ENCODE measurements around the gene FAM117A.

The FAM117A gene

GRCh38 chr17:49741692-49742076 lies 22.2 kb downstream of the FAM117A start:
- no peak for TF ChIP-seq CTCF (IDR thresholded peaks at IDR 0.05; ENCODE audit: low read depth, low read length, missing control alignments)
- no peak overlapping the region for H3K4me3 ChIP-seq (replicated peaks; ENCODE audit: low read depth, low read length)
- no peak for DNase-seq (ENCODE audit: extremely low read depth, low read depth)

DNA sequence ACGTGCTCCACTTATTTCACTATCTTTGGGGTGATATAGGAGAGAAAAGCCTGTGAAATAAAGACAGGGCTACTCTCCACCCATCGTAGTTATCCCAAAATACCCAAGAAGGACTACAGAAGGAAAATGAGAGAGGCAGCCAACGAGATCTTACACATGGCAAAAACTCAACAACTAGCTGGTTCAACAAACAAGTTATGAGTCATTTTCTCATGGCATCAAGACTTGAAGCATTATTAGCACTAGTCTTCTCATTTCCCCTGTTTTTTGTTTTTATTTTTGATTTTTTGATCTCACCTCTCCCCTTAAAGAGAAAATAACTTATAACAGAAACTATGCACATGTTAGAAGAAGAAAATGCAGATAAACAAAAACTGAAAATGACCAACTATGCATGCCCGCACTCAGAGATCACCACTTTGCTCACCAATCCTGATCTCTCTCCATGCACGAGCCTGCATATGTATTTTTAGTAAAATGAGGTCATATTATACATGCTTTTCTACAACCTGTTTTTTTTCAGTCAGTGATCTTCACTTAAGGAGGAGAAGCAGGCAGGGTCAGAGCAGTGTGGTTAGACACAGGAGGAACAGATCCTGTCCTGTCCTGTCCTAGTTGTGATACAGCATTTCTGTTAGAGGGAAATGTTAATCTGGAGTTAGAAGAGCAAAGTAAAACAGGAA lies 22.8 kb downstream of the FAM117A start:
- no peak for DNase-seq (ENCODE audit: extremely low read depth, low read depth)
- H3K4me3 ChIP-seq (replicated peaks; ENCODE audit: low read depth, low read length), result no peak overlapping the region
- TF ChIP-seq CTCF (IDR thresholded peaks at IDR 0.05; ENCODE audit: low read depth, low read length, missing control alignments), result no peak

DNA sequence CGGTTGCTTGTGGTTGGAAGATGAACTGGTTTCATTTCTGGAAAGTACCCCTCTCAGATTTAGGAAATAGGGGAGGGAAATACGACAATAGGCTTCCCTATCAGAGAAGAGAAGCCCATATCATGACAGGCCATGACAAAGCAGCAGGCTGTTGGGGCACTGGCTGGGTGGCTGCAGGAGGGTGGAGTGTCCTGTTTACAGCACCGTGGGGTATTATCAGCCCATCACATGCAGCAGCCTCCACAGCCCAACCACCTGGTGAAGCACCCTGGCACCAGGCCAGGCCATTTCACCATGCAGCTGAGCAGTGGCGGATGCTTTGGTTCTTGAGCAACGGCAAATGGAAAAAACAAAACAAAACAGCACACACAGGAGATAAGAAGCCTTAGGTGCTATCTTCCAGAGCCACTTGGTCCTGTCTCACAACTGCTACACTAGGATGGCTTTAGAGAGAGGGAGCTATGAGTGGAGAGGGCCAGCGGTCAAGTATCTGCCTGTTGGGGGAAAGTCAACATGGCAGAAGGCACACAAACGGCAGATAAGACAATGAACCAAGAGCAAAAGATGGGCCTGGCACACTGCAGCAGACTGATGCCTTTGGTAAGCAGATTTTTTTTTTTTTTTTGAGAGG lies 24.2 kb downstream of the FAM117A start:
- DNase-seq (ENCODE audit: extremely low read depth, low read depth), result no peak
- no peak for TF ChIP-seq CTCF (IDR thresholded peaks at IDR 0.05; ENCODE audit: low read depth, low read length, missing control alignments)
- H3K4me3 ChIP-seq (replicated peaks; ENCODE audit: low read depth, low read length), result no peak overlapping the region

DNA sequence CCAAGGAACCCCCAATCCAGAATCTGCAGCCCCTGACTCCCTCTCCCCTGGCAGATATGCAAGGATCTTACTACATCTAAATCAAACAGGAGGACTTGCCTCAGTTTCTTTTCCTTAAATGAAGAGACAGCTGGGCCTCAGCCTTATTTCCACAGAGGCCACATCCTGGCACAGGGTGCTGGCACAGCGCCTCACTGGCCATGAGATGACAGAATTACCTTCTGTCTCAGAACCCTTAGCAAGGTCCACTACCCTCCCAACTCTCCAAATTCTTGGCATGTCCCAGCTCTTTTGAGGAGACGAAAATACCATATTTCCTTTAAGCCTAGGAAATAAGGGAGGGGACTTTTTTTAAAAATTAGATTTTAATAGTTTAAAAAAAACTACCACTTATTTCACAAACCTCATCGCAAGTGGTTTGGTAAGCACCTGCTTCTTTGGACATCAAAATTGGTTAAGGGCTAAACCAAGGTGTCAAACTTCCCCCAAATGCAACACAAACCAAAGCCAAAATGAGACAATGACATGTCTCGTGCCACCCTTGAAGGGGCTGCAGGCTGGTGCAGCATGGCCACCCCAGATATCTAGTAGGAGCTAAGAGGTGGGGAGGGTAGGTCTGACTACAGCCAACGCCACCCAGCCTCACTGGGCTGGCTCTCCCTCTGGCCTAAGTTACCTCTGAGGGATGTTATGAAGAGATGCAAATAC lies 25.3 kb downstream of the FAM117A start:
- no peak for DNase-seq (ENCODE audit: extremely low read depth, low read depth)
- no peak overlapping the region for H3K4me3 ChIP-seq (replicated peaks; ENCODE audit: low read depth, low read length)
- TF ChIP-seq CTCF (IDR thresholded peaks at IDR 0.05; ENCODE audit: low read depth, low read length, missing control alignments), result no peak

- H3K4me3 ChIP-seq (replicated peaks; ENCODE audit: low read depth, low read length), result no peak overlapping the region
- DNase-seq (ENCODE audit: extremely low read depth, low read depth), result no peak
- TF ChIP-seq CTCF (IDR thresholded peaks at IDR 0.05; ENCODE audit: low read depth, low read length, missing control alignments), result no peak
Measured at GRCh38 chr17:49734515-49735490, 29.1 kb downstream of the FAM117A start.

- no peak for DNase-seq (ENCODE audit: extremely low read depth, low read depth)
- H3K4me3 ChIP-seq (replicated peaks; ENCODE audit: low read depth, low read length), result no peak overlapping the region
- TF ChIP-seq CTCF (IDR thresholded peaks at IDR 0.05; ENCODE audit: low read depth, low read length, missing control alignments), result no peak
Measured at GRCh38 chr17:49731435-49731831, 32.5 kb downstream of the FAM117A start.
